Neural progenitor cell (in vitro differentiated cells): ENCODE results near the gene NELFA. TPM values are rescaled to one million over a fixed set of nuclear protein-coding genes. Genes with fewer than 3 reads are reported as not detected.

Source experiments
- DNase-seq: peaks from one replicate; pipeline ENCODE4 v3.0.0-alpha.2; 2016; ENCODE audit warnings: low spot score
- H2AFZ ChIP-seq: fragments of 200-600 bp; sonication (generic); replicated peaks from 2 replicates; pipeline ENCODE4 v1.6.1; 2016; ENCODE audit warnings: antibody characterized with exemption
- H3F3A ChIP-seq: fragments of 200-600 bp; sonication (generic); 2 replicates; pipeline ENCODE4 v1.6.1; 2016; ENCODE audit warnings: antibody characterized with exemption, low read depth
- H3K27ac ChIP-seq: fragments of 200-600 bp; sonication (generic); 2 replicates; pipeline ENCODE4 v1.5.1; 2016; ENCODE audit warnings: mild to moderate bottlenecking
- H3K27me3 ChIP-seq: fragments of 200-600 bp; sonication (generic); 2 replicates; pipeline ENCODE4 v1.6.1; 2016; ENCODE audit warnings: mild to moderate bottlenecking, moderate library complexity
- H3K36me3 ChIP-seq: fragments of 200-600 bp; sonication (generic); 2 replicates; pipeline ENCODE4 v1.5.1; 2016
- H3K4me1 ChIP-seq: fragments of 200-600 bp; sonication (generic); 2 replicates; pipeline ENCODE4 v1.6.1; 2016; ENCODE audit warnings: mixed run types
- H3K4me2 ChIP-seq: fragments of 200-600 bp; sonication (generic); 2 replicates; pipeline ENCODE4 v1.6.1; 2016
- H3K4me3 ChIP-seq: fragments of 200-600 bp; sonication (generic); 2 replicates; pipeline ENCODE4 v1.5.1; 2016
- H3K79me2 ChIP-seq: fragments of 200-600 bp; sonication (generic); 2 replicates; pipeline ENCODE4 v1.6.1; 2016; ENCODE audit warnings: low read depth
- H3K9ac ChIP-seq: fragments of 200-600 bp; sonication (generic); 2 replicates; pipeline ENCODE4 v1.6.1; 2016
- H3K9me3 ChIP-seq: fragments of 200-600 bp; sonication (generic); 2 replicates; pipeline ENCODE4 v1.5.1; 2016; ENCODE audit warnings: low read depth
- H4K20me1 ChIP-seq: fragments of 200-600 bp; sonication (generic); 2 replicates; pipeline ENCODE4 v1.6.1; 2016; ENCODE audit warnings: low read depth
- H3K27ac Mint-ChIP-seq: 3 replicates; pipeline ENCODE4 v1.8.0; 2021; ENCODE audit warnings: mixed read lengths
- H3K27me3 Mint-ChIP-seq: 2 replicates; pipeline ENCODE4 v1.8.0; 2022; ENCODE audit warnings: low read depth, mild to moderate bottlenecking, inconsistent platforms, moderate library complexity, mixed read lengths; ENCODE audit not compliant: insufficient read depth
- H3K36me3 Mint-ChIP-seq: 3 replicates; pipeline ENCODE4 v1.8.0; 2021; ENCODE audit warnings: mixed read lengths
- H3K4me1 Mint-ChIP-seq: 3 replicates; pipeline ENCODE4 v1.8.0; 2021; ENCODE audit warnings: mixed read lengths
- H3K4me3 Mint-ChIP-seq: 3 replicates; pipeline ENCODE4 v1.8.0; 2021; ENCODE audit warnings: mild to moderate bottlenecking, moderate library complexity, mixed read lengths
- H3K9me3 Mint-ChIP-seq: 3 replicates; pipeline ENCODE4 v1.8.0; 2020; ENCODE audit warnings: mixed read lengths
- CTCF ChIP-seq: fragments of 200-600 bp; sonication (generic); IDR thresholded peaks from 2 replicates; pipeline ENCODE4 v1.5.1; 2017; ENCODE audit warnings: antibody characterized with exemption, mild to moderate bottlenecking
- EZH2 ChIP-seq: fragments of 200-600 bp; sonication (generic); IDR thresholded peaks from 2 replicates; pipeline ENCODE4 v1.6.1; 2017; ENCODE audit warnings: antibody characterized with exemption, mild to moderate bottlenecking, moderate library complexity
- EZH2phosphoT487 ChIP-seq: fragments of 200-600 bp; sonication (generic); IDR thresholded peaks from 2 replicates; pipeline ENCODE4 v1.6.1; 2017; ENCODE audit warnings: antibody characterized with exemption
- total RNA-seq: library from RNA; depleted of rRNA; stranded (reverse); fragments of >200 nt; gene quantifications from 2 replicates; pipeline ENCODE4 v1.2.3, GENCODE V29; 2015; ENCODE audit warnings: low replicate concordance

Gene NELFA
- total RNA-seq, 1 donor from 2014 or later = 18.0 TPM

DNA sequence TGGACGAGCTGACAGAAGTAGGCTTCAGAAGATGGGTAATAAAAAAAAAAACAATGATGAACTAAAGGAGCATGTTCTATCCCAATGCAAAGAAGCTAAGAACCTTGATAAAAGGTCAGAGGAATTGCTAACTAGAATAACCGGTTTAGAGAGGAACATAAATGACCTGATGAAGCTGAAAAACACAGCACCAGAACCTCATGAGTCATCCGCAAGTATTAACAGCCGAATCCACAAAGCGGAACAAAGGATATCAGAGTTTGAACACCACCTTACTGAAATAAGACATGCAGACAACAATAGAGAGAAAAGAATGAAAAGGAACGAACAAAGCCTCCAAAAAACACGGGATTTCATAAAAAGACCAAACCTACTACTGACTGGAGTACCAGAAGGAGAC lies 10.5 kb downstream of the NELFA start:
- Histone ChIP-seq H3K79me2 (peaks cover 100% of the 10 kb centered on the region), H3K36me3 (peaks cover 14% of the 10 kb centered on the region), H3F3A (no peaks in the 10 kb centered on the region), H3K27me3 (no peaks in the 10 kb centered on the region), H4K20me1 (peaks cover 11% of the 10 kb centered on the region), H3K4me3 (no peak overlapping the region), H3K4me1 (no peaks in the 10 kb centered on the region), H3K4me2 (no peak overlapping the region), H3K9me3 (no peaks in the 10 kb centered on the region), H3K9ac (no peak overlapping the region), H2AFZ (no peak overlapping the region), H3K27ac (no peak overlapping the region)
- Mint-ChIP-seq H3K27me3 (peaks cover 4% of the 10 kb centered on the region), H3K36me3 (peaks cover 76% of the 10 kb centered on the region), H3K27ac (no peak overlapping the region), H3K4me3 (no peak overlapping the region), H3K4me1 (no peaks in the 10 kb centered on the region), H3K9me3 (peaks cover 64% of the 10 kb centered on the region)
- TF ChIP-seq EZH2phosphoT487 (no peak), CTCF (no peak), EZH2 (no peak)
- no peak for DNase-seq

GRCh38 chr4:1997712-1998111 lies 11.1 kb downstream of the NELFA start:
- Histone ChIP-seq H3K9ac (no peak overlapping the region), H3K9me3 (no peaks in the 10 kb centered on the region), H4K20me1 (peaks cover 13% of the 10 kb centered on the region), H3K4me2 (no peak overlapping the region), H3K36me3 (peaks cover 14% of the 10 kb centered on the region), H3K27ac (no peak overlapping the region), H2AFZ (no peak overlapping the region), H3K4me3 (no peak overlapping the region), H3F3A (no peaks in the 10 kb centered on the region), H3K4me1 (no peaks in the 10 kb centered on the region), H3K79me2 (peaks cover 100% of the 10 kb centered on the region), H3K27me3 (no peaks in the 10 kb centered on the region)
- no peaks in the 10 kb centered on the region for H3K4me1 Mint-ChIP-seq
- H3K27me3 Mint-ChIP-seq = peaks cover 4% of the 10 kb centered on the region
- H3K27ac Mint-ChIP-seq = no peak overlapping the region
- peaks cover 70% of the 10 kb centered on the region for H3K36me3 Mint-ChIP-seq
- TF ChIP-seq CTCF (no peak), EZH2 (no peak), EZH2phosphoT487 (no peak)
- no peak for DNase-seq
- no peak overlapping the region for H3K4me3 Mint-ChIP-seq
- H3K9me3 Mint-ChIP-seq = peaks cover 62% of the 10 kb centered on the region

GRCh38 chr4:1996866-1997611 lies 11.7 kb downstream of the NELFA start:
- Histone ChIP-seq H3K36me3 (peaks cover 14% of the 10 kb centered on the region), H2AFZ (no peak overlapping the region), H3F3A (no peaks in the 10 kb centered on the region), H3K27ac (no peak overlapping the region), H3K27me3 (no peaks in the 10 kb centered on the region), H3K79me2 (peaks cover 100% of the 10 kb centered on the region), H3K9me3 (no peaks in the 10 kb centered on the region), H3K9ac (no peak overlapping the region), H3K4me1 (no peaks in the 10 kb centered on the region), H4K20me1 (peaks cover 20% of the 10 kb centered on the region), H3K4me2 (no peak overlapping the region), H3K4me3 (no peak overlapping the region)
- Mint-ChIP-seq H3K9me3 (peaks cover 56% of the 10 kb centered on the region), H3K4me3 (no peak overlapping the region), H3K27ac (no peak overlapping the region), H3K27me3 (peaks cover 4% of the 10 kb centered on the region), H3K36me3 (peaks cover 64% of the 10 kb centered on the region), H3K4me1 (no peaks in the 10 kb centered on the region)
- no peak for DNase-seq
- TF ChIP-seq CTCF (no peak), EZH2 (no peak), EZH2phosphoT487 (no peak)
